LNCAP (cell line): ENCODE results near the gene EML1.

Source experiments
- CTCF ChIP-seq: fragments of 450-650 bp; IDR thresholded peaks from 2 replicates; pipeline ENCODE4 v1.5.1; 2017; ENCODE audit warnings: mild to moderate bottlenecking

EML1 gene

DNA sequence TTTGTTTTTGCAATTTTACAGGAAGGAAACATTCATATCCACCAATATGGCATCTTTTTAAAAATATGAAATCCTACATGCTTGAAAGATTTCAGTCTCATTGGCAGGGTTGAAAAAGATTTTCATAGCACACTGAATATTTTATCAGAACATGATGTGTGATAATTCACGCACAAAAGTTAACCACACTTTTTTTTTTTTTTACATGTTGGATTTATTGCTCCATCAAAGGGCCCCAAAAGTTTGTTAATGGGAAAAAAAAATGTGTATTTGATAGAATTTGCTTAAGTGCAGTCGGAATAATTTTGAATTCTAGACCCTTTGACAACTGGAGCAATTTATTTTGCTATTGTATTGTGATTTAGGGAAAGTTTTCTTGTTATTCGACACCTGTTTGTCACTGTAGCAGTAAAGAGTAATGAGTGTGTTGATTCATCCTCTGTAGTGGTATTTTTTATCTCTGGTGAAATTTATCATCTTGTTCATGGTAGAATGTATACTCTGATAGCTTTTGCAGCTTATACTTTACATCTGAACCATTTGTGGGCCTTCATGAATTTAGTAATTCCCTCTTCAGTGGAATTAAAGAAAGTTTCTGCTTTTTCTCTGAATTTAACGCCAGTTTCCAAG lies 1.1 kb downstream of the EML1 start:
- no peak for TF ChIP-seq CTCF

DNA sequence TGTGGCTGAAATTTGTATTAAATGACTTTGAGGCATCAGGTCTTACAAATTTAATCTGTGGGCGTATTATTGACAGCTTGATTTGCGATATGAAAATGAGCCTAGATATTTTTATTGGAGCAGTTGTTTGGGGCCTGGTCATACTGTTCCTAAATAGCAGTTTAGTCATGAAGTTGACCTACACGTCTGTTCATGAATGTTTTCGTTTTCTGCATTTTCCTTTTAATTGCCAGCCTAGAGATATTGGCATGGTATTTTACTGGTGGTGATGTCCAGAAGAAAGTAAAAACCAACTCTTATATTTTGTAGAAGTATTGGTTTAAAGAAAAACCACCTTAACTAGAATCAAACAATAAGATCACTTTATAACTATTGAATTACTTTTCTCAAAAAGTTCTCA lies 1.8 kb downstream of the EML1 start:
- no peak for TF ChIP-seq CTCF

GRCh38 chr14:99797231-99797630 lies 4.0 kb downstream of the EML1 start:
- no peak for TF ChIP-seq CTCF

- no peak for TF ChIP-seq CTCF
Observed at GRCh38 chr14:99800781-99801180, 7.6 kb downstream of the EML1 start.

DNA sequence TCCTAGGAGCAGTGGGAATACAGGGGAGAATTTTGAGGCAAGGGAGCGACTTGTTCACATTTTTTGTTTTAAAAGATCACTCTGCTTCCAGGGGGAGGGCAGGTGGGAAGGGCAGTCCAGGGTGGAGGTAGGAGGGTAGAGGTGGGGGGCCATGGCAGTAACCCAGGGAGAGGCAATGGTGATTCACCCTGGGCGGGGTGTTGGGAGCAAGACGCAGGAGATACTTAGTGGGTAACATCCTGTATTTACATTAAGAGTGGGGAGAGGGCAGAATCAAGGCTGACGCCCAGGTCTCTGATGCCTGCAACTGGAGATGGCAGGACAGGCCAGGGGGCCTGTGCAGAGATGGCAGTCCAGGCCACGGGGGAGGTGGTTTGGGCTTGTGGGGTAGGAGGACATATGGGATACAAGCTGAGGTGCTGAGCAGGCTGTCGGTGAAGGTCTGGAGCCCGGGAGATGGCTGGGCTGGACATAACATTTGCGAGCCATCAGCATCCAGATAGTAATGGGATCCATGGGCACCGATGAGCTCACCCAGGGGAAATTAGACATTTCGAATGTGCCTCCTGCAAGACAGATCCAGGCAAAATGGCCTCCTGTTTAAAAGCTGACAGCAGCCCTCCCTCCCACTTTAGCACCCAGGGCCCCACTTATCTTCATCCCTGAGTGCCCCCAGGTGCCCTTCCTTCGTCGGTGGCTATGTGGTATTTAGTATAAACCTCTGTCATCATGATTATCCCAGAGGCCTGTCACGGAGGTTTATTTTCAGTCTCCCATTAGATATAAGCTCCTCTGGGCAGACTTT lies 9.3 kb downstream of the EML1 start:
- no peak for TF ChIP-seq CTCF

DNA sequence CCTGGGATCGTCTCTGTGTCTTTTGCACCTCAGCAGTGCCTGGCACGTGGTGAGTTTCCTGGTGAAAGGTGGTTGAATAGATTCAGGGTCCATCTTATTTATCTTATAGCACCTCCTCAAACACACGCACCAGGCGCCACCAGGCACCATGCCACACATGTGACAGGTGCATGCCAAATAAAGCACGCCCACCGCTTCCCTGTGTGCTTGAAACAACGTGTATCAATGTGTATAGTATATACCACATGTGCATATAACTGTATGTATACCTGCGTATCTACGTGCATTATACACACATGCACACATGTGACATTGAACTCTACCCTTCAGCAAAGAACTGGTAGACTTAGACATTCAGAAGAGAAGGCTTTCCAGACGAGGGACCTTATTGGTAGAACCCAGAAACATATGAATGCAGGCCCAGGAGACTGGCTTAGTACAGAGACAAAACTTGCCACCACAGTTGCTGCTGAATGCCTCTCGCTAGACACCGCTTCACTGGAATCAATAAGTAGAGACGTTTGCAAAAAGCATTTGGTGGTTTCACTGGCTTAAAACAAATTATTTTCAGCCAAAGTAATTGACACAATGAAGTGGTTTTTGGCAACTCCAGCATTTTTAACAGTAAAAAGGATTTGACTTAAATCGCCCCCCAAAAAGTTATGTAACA lies 10.0 kb downstream of the EML1 start:
- TF ChIP-seq CTCF: no peak

DNA sequence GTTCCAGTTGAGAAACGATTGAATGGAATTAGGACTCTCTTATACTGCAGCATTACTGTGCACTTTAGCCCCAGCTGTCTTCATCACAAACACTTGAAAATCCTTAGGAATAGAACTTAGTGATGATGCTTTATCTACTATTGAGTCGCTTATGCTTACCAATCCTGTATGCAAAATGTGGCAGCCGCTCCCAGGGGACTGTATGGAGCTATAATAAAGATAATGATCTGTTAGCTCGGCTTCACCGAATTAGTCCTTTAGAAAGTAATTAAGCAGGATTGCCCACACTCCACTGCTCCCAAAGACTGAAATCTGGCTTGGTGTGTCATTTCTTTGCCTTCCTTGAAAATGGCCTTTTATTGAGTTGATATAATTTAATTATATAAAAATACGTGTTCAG lies 10.6 kb downstream of the EML1 start:
- no peak for TF ChIP-seq CTCF
